Neural cell (in vitro differentiated cells): Measurements from ENCODE around the gene IL31RA. TPM values are rescaled to one million over a fixed set of nuclear protein-coding genes. Genes with fewer than 3 reads are reported as not detected.

Experiments
- H2AFZ ChIP-seq: fragments of 200-600, 300-800 bp; sonication (generic), shearing (Covaris generic); 2 replicates; pipeline ENCODE4 v1.6.0; 2014; ENCODE audit warnings: low read depth, mild to moderate bottlenecking, antibody characterized with exemption, low read length, moderate library complexity
- H3F3A ChIP-seq: fragments of 200-600 bp; shearing (Covaris generic); 2 replicates; pipeline ENCODE4 v1.6.1; 2016; ENCODE audit warnings: mild to moderate bottlenecking, moderate library complexity, mixed read lengths, antibody characterized with exemption, low read length; ENCODE audit not compliant: insufficient read depth, poor library complexity, severe bottlenecking
- H3K27ac ChIP-seq: fragments of 200-600, 300-800 bp; sonication (generic), shearing (Covaris generic); 2 replicates; pipeline ENCODE4 v1.5.1; 2014; ENCODE audit warnings: mild to moderate bottlenecking, low read length, moderate library complexity
- H3K27me3 ChIP-seq: fragments of 300-800, 200-600 bp; sonication (generic), shearing (Covaris generic); 2 replicates; pipeline ENCODE4 v1.6.0; 2014; ENCODE audit warnings: mild to moderate bottlenecking, low read depth, low read length, moderate library complexity; ENCODE audit not compliant: insufficient read depth
- H3K36me3 ChIP-seq: fragments of 300-800, 200-600 bp; sonication (generic), shearing (Covaris generic); 2 replicates; pipeline ENCODE4 v1.5.1; 2014; ENCODE audit warnings: mild to moderate bottlenecking, antibody characterized with exemption, low read length, moderate library complexity; ENCODE audit not compliant: insufficient read depth
- H3K4me2 ChIP-seq: fragments of 300-800, 200-600 bp; sonication (generic), shearing (Covaris generic); 2 replicates; pipeline ENCODE4 v1.6.0; 2014; ENCODE audit warnings: mild to moderate bottlenecking, low read length
- H3K4me3 ChIP-seq: fragments of 300-800, 200-600 bp; sonication (generic), shearing (Covaris generic); 2 replicates; pipeline ENCODE4 v1.5.1; 2014; ENCODE audit warnings: mild to moderate bottlenecking, low read length, moderate library complexity
- H3K79me2 ChIP-seq: fragments of 200-600 bp; shearing (Covaris generic); replicated peaks from 2 replicates; pipeline ENCODE4 v1.6.0; 2014; ENCODE audit warnings: mild to moderate bottlenecking, low read length, moderate library complexity; ENCODE audit not compliant: insufficient read depth
- H3K9ac ChIP-seq: fragments of 300-800, 200-600 bp; sonication (generic), shearing (Covaris generic); 2 replicates; pipeline ENCODE4 v1.6.1; 2016; ENCODE audit warnings: mild to moderate bottlenecking, low read length, mixed read lengths
- H3K9me2 ChIP-seq: fragments of 200-600 bp; shearing (Covaris generic); 2 replicates; pipeline ENCODE4 v1.6.1; 2016; ENCODE audit warnings: mild to moderate bottlenecking, low read length, mixed read lengths; ENCODE audit not compliant: insufficient read depth
- H3K9me3 ChIP-seq: fragments of 200-600, 300-800 bp; sonication (generic), shearing (Covaris generic); 2 replicates; pipeline ENCODE4 v1.6.1; 2016; ENCODE audit warnings: mild to moderate bottlenecking, mixed run types, low read length, moderate library complexity, mixed read lengths
- H4K20me1 ChIP-seq: fragments of 200-600 bp; shearing (Covaris generic); 2 replicates; pipeline ENCODE4 v1.6.1; 2016; ENCODE audit warnings: mild to moderate bottlenecking, mixed run types; ENCODE audit not compliant: insufficient read depth
- RAD21 ChIP-seq: fragments of 450-650 bp; conservative IDR thresholded peaks from 2 replicates; pipeline ENCODE4 v1.6.1; 2014; ENCODE audit warnings: antibody characterized with exemption, mild to moderate bottlenecking, moderate library complexity
- TAF1 ChIP-seq: IDR thresholded peaks from 2 replicates; pipeline ENCODE4 v1.6.1; 2012; ENCODE audit warnings: low read depth
- polyA plus RNA-seq: library from polyadenylated mRNA; depleted of rRNA; stranded (reverse); fragments of >200 nt; gene quantifications from 2 replicates; pipeline ENCODE4 v1.2.3, GENCODE V29; 2014
- small RNA-seq, 3 experiments: library from RNA; depleted of rRNA; stranded (forward); fragments of <200 nt; gene quantifications; one replicate each; pipeline ENCODE3, GENCODE V24; 2012

The IL31RA gene
- polyA plus RNA-seq, 1 donor from 2014 or later: not detected

DNA sequence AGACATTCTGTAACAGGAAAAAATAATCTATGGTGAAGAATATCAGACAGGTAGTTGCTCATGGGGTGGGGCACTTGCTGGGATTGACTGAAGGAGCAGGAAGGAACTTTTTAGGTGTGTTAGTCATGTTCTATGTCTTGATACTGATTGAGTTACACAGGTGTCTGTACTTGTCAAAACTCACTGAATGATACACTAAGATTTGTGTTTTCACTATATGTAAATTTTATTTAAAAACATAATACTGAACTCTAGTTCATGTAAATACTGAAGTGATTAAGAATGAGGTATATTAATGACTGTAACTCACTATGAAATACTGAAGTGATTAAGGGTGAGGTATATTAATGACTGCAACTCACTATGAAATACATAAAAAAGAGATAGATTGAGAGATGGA, 115.1 kb downstream of the IL31RA start:
- no peaks in the 10 kb centered on the region for H3K27me3 ChIP-seq
- H3K4me3 ChIP-seq: no peak overlapping the region
- H4K20me1 ChIP-seq: no peaks in the 10 kb centered on the region
- H3K36me3 ChIP-seq: no peaks in the 10 kb centered on the region
- no peak overlapping the region for H2AFZ ChIP-seq
- H3F3A ChIP-seq: no peaks in the 10 kb centered on the region
- no peak overlapping the region for H3K4me2 ChIP-seq
- no peak for TF ChIP-seq RAD21
- no peak overlapping the region for H3K9ac ChIP-seq
- no peak overlapping the region for H3K27ac ChIP-seq
- H3K79me2 ChIP-seq: no peaks in the 10 kb centered on the region
- no peaks in the 10 kb centered on the region for H3K9me3 ChIP-seq
- no peaks in the 10 kb centered on the region for H3K9me2 ChIP-seq

GRCh38 chr5:55969956-55970355, 118.8 kb downstream of the IL31RA start:
- H3K36me3 ChIP-seq: no peaks in the 10 kb centered on the region
- H3K27ac ChIP-seq: no peak overlapping the region
- H3F3A ChIP-seq: no peaks in the 10 kb centered on the region
- H3K9ac ChIP-seq: no peak overlapping the region
- no peak overlapping the region for H3K4me2 ChIP-seq
- H3K79me2 ChIP-seq: no peaks in the 10 kb centered on the region
- no peaks in the 10 kb centered on the region for H3K27me3 ChIP-seq
- H2AFZ ChIP-seq: no peak overlapping the region
- no peaks in the 10 kb centered on the region for H3K9me3 ChIP-seq
- no peak overlapping the region for H3K4me3 ChIP-seq
- H3K9me2 ChIP-seq: no peaks in the 10 kb centered on the region
- TF ChIP-seq TAF1: no peak
- no peaks in the 10 kb centered on the region for H4K20me1 ChIP-seq

Small RNAs within 50 kb of the gene (small RNA-seq; reads per million reads assigned to genes)
- 0 to 0.16 (median 0) reads per million in 3 experiments for gene AC016596.1

Other genes with a start within 250 kb of the IL31RA start
- 44.5 and 50.1 TPM in 2 replicates for gene SLC38A9, start 139.0 kb upstream of the IL31RA start, polyA plus RNA-seq
- 0.43 and 0.54 TPM in 2 replicates for gene DDX4, start 113.3 kb upstream of the IL31RA start, polyA plus RNA-seq
- 18.3 and 19.7 TPM in 2 replicates for gene IL6ST, start 143.6 kb downstream of the IL31RA start, polyA plus RNA-seq